Lung microvascular endothelial cell (primary cell): ENCODE measurements around the gene VAV3. TPM values are rescaled to one million over a fixed set of nuclear protein-coding genes. Genes with fewer than 3 reads are reported as not detected.
"Not testable (repeated sequence)": the region's sequence is repeated elsewhere in the genome, so short reads cannot be mapped to it uniquely, and the experiment has no call there.

Experiments used
- DNase-seq, 2 donors: peaks; one replicate each; pipeline versions ENCODE4 v3.0.0 to v3.0.0-alpha.2; 2010; ENCODE audit warnings: low read depth in 2 of 2
- total RNA-seq: library from RNA; depleted of rRNA; stranded (reverse); fragments of >200 nt; gene quantifications from 2 replicates; pipeline ENCODE4 v1.2.1, GENCODE V29; 2014

Gene VAV3
- total RNA-seq, 1 donor from 2014 or later: 59.1 TPM

- no peak for DNase-seq
These were observed 70.4 kb downstream of the VAV3 start for GRCh38 chr1:107894605-107895004.

DNA sequence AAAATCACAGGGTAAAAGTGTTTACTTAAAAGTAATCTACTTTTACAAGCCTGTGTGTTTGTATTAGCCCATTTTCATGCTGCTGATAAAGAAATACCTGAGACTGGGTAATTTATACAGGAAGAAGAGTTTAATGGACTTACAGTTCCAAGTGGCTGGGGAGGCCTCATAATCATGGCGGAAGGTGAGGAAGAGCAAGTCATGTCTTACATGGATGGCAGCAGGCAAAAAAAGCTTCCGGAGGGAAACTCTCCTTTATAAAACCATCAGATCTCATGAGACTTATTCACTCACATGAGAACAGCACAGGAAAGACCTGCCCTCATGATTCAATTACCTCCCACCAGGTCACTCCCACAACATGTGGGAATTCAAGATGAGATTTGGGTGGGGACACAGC is 71.6 kb downstream of the VAV3 start:
- not testable (repeated sequence) for DNase-seq

- no peak for DNase-seq
These were observed 75.5 kb downstream of the VAV3 start for GRCh38 chr1:107889524-107889923.

GRCh38 chr1:107883562-107883961 is 81.4 kb downstream of the VAV3 start:
- DNase-seq: peak in 1 of 2 donors; percentile 56

GRCh38 chr1:107879927-107880326 is 85.1 kb downstream of the VAV3 start:
- no peak for DNase-seq

- DNase-seq: no peak
These were observed 85.6 kb downstream of the VAV3 start for GRCh38 chr1:107879346-107879745.

- peak in 1 of 2 donors; percentile 41 for DNase-seq
These were observed 87.2 kb downstream of the VAV3 start for GRCh38 chr1:107877745-107878144.

GRCh38 chr1:107877092-107877491 is 87.9 kb downstream of the VAV3 start:
- no peak for DNase-seq

DNA sequence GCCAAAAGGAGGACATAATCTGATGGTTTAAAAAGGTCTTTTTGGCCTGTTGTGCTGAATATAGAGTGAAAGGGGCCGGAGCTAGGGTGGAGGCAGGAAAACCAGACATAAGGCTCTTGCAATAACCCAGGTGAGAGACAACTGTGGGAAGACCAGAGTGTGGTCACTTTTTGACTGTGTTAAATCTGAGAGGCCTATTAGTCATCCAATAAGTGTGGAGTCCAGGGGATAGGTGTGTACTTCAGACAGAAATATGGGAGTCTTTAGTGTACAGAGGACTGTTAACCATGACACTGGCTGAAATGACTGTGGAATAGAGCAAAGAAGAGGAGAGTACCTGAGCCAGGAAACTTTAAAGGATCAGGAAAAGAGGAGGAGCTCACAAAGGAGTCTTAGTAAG is 89.3 kb downstream of the VAV3 start:
- DNase-seq: no peak

DNA sequence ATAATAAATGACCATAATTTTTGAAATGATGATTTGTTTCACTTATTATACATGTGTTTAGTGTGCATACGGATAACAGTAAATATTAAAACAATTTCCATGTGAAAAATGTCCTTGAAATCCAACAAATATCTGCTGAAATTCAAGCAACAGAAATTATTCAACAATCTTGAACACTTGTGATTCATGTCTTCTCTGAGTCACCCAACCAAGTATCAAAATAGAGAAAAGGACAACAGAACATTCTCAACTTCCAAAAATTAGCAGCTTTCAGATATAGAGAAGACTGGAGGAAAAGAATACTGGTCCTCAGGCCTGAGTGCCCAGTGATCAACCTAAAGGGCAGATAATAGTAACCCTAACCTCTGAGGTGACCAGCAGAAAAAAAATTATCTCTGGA is 90.8 kb downstream of the VAV3 start:
- DNase-seq: no peak

GRCh38 chr1:107871687-107872395 is 93.1 kb downstream of the VAV3 start:
- no peak for DNase-seq

- DNase-seq: no peak
These were observed 93.7 kb downstream of the VAV3 start for GRCh38 chr1:107871259-107871658.

DNA sequence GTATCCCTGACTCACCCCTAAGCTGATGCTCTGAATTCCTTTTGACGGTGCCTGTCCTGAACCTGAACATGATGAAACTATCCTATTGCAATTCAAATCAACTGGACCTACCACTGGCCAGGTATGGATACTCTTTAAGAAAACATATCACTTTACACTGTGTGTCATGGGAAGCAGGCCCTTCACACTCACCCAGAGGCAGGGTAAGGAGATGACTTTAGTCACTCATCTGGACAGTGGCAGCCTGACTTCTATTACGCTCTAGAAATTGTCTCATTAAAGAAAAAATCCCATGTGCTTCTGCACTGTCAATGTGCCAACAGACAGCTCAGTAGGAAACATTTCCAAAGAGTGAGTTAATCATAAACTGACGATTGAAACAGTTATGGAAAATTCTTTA is 94.3 kb downstream of the VAV3 start:
- DNase-seq: peak; percentile 3 to 92

- no peak for DNase-seq
These were observed 97.1 kb downstream of the VAV3 start for GRCh38 chr1:107867897-107868296.

GRCh38 chr1:107867422-107867821 is 97.6 kb downstream of the VAV3 start:
- no peak for DNase-seq

- DNase-seq: no peak
These were observed 98.1 kb downstream of the VAV3 start for GRCh38 chr1:107866870-107867269.

DNA sequence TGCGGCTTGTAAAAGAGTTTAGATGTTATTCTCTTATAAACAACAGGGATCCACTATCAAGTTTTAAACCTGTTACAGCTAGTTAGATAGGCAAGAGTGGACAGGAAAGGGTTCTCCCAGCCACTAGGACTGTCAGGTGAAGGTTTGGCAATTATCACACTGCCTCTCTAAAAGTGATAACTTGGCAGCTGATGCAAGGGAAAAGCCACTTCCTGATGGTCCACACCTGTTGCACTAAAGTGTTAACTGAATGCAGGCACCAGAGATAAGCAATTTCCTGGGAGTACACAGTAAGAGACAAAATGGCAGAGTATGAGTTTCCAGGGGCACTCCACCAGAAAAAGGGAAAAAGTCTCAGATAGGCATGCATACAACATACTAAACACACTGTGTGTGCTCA is 99.4 kb downstream of the VAV3 start:
- DNase-seq: no peak

- DNase-seq: no peak
These were observed 101.6 kb downstream of the VAV3 start for GRCh38 chr1:107863342-107863741.

DNA sequence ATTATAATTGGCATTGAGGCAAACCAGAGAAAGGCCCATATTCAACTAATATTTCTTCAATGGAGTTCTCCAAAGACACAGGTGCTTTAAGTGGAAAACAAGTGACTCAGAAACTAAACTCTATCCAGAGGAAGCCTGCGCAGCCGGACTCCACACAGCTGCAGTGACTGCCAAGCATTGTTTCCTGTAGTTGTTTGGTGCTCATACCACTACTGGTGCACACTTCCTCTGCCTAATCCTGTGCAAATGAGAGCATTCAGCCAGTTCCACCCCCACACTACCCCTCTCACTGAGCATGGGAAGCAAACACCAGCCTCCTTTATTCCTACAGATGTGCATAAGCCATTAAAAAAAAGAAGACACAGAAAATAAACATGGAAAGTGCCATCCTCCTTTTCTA is 102.9 kb downstream of the VAV3 start:
- peak; percentile 92 to 96 for DNase-seq

DNA sequence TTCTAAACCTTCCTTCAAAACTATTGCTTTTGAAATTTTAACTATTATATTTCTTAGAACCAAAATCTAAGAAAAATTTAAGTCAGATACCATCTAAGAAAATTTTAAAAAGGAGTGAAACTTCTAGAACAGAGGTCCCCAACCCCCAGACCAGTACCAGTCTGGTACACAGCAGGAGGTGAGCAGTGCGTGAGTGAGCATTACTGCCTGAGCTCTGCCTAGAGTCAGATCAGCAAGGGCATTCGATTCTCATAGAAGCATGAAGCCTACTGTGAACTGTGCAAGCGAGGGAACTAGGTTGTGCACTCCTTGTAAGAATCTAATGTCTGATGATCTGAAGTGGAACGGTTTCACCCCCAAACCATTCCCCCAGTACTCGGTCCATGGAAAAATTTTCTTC is 106.7 kb downstream of the VAV3 start:
- no peak for DNase-seq

DNA sequence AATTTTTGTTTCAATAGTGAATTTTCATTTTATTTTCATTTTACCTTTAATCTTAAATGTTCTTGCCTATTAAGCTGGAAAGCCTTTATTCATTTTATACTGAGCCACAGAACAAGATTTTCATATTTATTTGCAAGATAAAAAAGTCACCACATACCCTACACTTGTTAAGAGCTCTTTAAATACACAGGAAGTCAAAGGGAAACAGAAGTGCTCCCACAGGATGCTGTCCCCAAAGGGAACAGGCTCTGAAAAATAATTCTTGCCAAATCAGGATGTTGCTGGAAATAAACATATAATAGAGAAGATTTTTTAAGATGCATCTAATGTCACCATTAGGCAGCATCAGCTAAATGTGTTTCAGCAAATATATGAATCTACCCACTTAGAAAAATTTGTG is 113.6 kb downstream of the VAV3 start:
- peak in 1 of 2 donors; percentile 42 for DNase-seq

DNA sequence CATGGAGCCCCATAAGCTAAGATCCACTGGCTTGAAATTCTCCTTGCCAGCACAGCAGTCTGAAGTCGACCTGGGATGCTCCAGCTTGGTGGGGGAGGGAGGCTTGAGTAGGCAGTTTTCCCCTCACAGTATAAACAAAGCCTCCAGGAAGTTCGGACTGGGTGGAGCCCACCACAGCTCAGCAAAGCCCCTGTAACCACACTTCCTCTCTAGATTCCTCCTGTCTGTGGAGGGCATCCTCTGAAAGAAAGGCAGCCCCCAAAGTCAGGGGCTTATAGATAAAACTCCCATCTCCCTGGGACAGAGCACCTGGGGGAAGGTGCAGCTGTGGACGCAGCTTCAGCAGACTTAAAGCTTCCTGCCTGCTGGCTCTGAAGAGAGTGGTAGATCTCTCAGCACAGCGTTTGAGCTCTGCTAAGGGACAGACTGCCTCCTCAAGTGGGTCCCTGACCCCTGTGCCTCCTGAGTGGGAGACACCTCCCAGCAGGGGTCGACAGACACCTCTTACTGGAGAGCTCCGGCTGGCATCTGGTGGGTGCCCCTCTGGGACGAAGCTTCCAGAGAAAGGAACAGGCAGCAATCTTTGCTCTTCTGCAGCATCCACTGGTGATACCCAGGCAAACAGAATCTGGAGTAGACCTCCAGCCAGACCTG is 120.3 kb downstream of the VAV3 start:
- DNase-seq: not testable (repeated sequence)

DNA sequence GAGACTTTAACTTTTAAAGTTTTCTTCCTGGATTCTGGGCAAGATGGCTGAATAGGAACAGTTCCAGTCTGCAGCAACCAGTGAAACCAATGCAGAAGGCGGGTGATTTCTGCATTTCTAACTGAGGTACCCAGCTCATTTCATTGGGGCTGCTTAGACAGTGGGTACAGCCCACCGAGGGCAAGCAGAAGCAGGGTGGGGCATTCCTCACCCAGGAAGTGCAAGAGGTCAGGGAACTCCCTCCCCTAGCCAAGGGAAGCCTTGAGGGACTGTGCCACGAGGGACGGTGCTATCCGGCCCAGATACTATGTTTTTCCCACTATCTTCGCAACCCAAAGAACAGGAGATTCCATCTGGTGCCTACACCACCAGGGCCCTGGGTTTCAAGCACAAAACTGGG is 121.0 kb downstream of the VAV3 start:
- DNase-seq: no peak
